Globus pallidus (tissue), 1 donor: ENCODE data around the gene SKOR1.
A peak's percentile ranks its signal among the peaks of the same experiment; 100 is the strongest.

Source experiments
- DNase-seq: peaks from one replicate; pipeline ENCODE4 v3.0.0-alpha.2; 2015; ENCODE audit warnings: low spot score

The SKOR1 gene

DNA sequence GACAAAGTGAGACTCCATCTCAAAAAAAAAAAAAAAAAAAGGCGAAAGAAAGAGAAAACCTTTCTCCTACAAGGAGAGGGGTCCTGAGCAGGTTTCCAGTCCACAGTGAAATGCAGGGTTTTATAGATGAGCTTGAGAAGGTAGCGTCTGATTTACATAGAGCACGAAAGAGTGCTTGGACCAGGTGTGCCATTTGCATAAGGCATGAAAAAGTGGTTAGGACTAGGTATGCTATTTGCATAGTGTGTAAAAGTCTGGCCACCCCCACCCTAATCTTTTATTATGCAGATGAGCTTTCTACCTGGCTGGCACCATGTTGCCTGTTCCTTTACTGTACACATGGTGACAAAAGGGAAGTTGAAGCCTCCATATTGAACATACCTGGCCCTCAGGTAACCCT lies 28.1 kb downstream of the SKOR1 start:
- DNase-seq, result no peak

DNA sequence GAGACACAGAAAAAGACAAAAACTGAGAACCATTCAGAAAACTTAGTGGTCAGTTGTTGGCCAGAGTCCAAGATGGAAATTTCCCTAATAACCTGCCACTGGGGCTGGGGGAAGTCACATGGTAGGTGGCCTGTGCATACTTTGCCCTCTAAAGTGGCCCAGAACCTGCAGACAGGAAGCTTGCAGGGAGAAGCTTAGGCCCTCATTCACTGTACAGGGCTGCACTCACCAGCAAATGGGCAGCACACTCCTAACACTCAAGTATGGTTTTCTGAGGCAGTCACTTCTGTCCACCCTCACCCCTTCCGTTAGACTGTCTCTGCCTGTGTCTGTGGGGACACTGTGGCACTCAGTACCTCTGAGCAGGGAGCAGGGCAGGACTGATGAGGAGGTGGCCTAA lies 29.0 kb downstream of the SKOR1 start:
- DNase-seq, result no peak

DNA sequence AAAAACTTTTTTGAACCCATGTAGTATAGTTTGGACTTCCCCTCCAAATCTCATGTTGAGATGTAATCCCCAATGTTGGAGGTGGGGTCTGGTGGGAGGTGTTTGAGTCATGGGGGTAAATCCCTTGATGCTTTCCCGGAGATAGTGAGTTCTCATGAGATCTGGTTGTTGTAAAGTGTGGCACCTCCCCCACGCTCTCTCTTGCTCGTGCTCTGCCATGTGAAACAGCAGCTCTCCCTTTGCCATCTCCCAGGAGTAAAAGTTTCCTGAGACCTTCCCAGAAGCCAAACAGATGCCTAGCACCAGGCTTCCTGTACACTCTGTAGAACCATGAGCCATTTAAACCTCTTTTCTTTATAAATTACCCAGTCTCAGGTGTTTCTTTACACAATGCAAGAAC lies 30.5 kb downstream of the SKOR1 start:
- no peak for DNase-seq

DNA sequence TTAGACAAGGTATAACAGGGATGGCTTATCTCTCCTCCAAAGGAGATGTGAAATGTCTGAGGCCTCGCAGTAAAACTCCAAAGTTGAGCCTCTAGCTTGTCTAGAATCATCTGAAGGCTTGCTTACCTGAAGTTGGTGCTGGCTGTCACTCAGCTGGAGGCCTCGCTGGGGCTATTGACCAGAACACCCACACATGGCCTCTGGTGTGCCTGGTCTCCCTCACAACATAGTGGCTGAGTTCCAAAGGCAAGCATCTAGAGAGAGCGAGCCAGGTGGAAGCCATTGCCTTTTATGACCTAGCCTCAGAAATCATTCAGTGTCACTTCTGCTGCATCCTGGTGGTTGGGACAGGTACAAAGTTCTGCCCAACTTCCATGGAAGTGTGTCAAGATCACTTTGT lies 31.9 kb downstream of the SKOR1 start:
- DNase-seq, result no peak

DNA sequence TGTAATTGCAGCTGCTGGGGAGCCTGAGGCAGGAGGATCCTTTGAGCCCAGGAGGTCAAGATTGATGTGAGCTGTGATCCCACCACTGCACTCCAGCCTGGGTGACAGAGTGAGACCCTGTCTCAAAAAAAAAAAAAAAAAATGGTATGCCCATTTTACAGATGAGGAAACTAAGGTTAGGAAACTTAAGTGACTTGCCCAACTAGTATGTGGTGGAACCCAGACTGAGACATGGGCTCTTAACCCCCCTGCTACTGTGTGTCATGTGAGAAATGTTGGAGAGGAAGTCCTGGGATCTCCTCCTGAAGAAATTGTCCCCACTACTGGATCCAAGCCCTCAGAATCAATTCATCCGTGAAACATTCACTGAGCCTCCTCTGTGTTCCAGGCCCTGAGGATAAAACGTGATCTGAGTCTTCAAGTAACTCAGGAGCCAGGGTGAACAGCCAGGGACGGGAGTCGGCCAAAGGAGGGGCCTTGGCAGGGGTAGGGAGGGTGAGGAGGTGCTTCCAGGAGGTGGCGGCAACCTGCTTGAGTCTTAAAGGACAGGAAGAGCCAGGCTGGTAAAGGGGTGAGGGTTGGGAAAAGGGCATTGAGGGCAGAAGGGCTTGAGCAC lies 34.1 kb downstream of the SKOR1 start:
- no peak for DNase-seq

DNA sequence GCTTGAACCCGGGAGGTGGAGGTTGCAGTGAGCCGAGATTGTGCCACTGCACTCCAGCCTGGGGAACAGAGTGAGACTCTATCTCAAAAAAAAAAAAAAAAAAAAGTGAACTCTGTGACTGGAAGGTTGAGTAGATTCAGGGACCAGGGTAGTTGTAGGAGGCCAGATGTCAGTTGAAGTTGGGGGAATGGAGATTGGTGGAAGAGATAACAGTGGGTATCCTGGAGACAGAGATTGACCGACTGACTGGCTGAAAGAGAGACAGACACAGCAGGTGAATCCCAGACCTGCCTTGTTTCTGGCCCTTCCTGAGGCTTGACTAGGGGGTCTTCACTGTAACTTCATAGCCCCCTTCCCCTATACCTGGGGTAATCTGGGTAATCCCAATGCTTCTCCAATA lies 36.7 kb downstream of the SKOR1 start:
- no peak for DNase-seq

DNA sequence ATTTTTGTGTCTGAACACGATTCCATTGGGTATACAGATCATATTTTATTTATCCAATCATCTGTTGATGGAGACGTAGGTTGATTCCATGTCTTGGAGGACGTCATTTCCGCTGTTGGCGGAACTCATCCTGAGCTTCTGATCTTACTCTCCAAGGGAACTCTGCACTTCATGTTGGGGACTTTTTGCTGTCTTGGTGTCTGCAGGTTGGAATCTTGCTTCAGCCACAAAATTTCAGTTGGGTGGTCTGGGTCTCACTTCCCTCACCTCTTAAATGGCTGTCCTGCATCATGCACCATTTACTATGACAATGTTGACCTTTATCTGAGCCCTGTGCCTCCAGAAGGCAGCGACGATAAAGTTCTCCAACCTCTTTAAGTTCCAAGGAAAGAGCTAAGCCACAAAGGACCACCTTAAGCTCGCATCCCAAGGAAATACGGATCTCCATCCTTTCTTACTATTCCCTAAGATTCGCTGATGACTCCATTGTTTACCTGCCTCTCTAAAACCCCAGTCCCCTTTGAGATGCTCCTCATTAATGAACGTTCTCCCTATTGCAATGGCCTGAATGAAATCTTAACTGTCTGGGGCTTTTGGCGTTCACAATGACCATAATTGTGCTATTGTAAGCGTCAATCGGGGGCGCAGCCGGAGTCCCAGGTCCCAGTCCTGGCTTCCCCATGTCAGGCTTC lies 37.6 kb downstream of the SKOR1 start:
- DNase-seq, result no peak

DNA sequence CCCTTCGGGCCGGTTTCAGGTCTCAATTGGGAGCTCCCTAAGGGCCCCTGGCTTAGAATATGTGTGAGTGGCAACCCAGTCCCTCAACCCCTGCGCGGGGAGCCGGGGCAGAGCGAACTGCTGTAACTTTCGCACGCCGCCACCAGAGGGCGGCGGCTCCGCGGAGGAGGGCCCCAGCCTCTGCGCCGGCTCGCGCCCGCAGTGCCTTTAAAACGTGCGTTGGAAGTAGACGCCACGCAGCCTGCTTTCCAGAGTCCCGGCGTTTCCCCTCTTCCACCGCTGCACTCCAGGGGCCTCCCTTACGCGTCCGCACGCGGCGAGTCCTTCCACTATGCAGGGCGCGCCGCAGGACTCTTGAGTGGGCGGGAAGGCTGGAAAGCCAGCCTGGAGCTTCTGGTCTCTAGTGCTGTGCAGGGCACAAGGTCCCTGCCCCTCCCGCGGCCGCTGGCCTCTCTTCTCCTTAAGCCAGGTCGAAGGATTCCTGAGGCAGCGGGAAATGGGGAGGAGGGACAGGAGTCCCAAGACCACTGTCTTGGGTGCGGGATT lies 38.2 kb downstream of the SKOR1 start:
- DNase-seq, result peak; percentile 59

DNA sequence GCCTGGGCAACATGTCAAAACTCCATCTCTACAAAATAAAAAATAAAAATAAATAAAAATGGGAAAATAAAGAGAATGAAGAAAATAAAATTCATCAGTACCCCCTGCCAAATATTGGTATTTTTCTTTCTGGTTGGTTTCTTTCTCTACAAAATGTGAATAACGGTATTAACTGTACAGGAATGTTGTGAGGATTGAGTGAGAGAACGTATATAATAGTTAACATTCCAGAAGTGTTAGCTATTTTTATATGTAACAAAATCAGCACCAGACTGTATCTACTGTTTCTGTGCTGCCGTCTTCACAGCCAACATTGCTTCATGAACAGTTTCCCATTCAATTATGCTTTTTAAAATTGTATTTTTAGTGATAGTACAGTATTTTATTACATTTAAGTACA lies 40.0 kb downstream of the SKOR1 start:
- no peak for DNase-seq

DNA sequence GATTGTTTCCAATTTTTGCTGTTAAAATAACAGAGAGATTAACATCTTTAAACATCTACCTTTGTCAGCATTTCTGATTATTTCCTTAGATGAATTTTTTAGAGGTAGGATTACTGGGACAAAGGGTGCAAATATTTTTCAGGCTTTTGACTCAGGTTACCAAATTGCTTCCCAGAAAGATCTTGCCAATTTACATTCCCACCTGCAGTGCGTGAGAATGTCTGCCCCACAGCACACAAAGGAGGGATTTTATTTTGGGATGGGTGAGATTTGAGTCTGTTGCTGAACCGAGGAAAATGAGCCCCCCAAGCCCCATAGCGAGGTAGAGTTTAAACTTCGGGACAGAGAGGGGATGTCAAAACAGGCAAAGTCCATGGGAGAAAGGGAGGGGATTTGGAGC lies 40.5 kb downstream of the SKOR1 start:
- no peak for DNase-seq

DNA sequence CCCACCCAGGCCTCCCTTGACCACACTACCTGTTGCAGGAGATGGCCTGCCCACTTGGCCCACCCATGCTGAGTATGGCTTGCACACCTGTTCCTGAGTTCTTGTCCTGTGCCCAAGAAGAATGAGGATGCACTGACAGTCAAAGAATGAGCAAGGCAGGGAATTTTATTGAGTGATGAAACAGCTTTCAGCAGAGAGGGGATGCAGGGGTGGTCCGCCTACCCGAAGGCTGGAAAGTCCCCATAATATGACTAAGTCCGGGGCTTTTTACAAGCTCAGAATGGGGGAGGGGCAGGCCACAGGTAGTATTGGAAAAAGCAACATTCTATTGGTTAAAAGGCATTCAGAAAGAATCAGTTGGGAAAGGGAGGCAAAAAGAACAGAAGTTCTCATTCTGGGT lies 44.4 kb downstream of the SKOR1 start:
- DNase-seq, result no peak

DNA sequence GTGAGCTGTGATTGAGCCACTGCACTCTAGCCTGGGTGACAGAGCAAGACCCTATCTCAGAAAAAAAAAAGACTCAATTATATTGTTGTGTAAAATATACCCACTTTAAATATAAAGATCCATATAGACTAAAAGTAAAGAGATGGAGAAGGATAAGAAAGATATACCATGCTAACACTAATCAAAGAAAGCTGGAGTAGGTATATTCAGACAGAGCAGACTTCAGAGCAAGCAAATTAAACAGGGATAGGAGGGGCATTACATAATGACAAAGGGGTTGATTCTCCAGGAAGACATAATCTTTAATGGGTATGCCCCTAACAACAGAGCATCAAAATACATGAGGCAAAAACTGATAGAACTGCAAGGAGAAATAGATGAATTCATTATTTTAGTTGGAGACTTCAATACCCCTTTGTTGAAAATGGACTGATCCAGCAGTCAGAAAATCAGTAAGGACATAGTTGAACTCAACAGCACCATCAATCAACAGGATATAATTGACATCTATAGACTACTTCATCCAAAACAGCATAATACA lies 45.6 kb downstream of the SKOR1 start:
- no peak for DNase-seq

DNA sequence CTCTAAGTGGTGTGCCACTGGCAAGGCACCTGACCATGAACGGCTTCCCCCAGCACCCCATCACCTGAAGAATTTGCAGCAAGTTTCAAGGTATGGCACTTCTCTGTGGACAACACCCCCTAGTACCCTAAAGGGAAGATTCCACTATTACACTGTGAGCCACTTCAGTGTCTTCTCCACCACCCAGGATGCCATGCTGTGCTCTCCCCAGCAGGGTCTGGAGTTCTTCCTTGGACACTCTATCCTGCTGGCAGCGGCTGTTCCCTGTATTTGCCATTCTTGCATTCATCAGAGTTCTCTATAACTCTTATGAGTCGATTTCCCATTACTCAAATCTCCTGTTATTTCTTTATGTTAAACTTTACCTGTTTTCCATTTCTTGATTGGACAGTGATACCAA lies 48.5 kb downstream of the SKOR1 start:
- no peak for DNase-seq

DNA sequence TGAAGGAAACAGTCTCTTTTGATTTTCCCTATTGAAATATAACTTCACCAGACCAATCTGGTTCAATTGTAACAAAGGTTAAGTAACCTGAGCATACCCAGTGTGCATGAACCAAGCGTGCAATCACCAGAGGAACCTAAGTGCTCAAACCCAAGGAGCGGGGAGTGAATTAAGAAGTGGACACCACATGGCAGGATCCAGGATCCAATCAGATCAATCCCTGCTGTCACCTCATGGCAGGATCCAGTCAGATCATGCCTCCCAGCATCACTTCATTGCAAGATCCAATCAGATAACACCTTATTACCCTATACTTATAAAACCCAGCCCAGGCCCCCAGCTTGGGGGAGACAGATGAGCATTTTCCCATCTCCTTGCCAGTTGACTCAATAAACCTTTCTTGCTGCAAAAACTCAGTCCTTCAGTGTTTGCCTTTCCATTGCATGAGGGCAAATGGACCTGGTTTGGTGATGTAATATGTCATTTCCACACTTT lies 53.5 kb downstream of the SKOR1 start:
- no peak for DNase-seq

DNA sequence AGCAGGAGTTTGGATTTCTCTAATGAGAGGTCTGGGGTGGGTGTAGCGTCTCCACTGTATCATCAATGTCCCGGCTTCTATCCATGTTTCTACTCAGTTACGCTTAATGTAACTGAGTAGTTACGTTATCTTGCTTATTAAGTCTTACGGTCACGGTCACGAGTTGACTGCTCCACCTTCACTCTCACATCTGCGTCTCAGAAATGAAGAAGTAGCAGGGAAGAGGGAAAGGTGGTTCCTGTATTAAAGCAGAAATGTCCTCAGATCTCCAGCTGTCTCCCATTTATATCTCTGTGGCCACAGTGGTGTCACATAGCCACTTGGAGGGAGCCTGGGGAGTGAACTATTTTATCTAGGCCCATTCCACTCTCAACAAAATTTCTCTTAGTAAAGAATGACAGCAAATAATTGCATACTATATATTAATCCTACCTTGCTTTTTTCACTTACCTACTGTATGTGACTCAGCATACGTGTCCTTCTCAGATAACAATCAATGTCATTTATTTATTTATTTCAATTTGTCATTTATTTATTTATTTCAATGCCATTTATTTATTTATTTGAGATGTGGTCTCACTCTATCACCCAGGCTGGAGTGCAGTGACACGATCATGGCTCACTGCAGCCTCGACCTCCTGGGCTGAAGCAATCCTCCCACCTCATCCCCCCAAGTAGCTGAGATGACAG lies 54.3 kb downstream of the SKOR1 start:
- DNase-seq, result no peak

DNA sequence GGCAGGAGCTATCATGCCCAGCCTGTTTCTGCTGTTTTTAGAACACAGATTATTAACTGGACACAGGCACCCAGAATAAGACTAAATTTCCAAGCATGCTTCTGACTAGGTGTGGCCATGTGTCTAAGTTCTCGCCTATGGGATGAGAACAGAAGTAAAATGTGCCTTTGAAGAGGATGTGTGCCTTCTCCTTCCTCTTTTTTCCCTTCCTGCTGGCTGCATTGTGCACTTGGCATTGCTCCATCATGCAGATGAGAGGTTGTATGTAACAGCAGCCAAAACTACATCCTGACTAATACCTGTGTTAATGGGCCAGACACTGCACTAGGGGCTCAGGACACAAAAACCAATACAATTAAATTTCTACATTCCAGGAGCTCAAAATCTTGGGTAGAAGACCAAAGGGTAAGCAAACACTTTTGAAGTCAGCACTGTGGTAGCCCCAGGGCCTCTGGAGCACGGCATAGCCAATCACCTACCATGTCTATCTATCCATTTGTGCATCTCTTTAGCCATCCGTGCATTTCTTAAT lies 55.4 kb downstream of the SKOR1 start:
- DNase-seq, result peak; percentile 31

DNA sequence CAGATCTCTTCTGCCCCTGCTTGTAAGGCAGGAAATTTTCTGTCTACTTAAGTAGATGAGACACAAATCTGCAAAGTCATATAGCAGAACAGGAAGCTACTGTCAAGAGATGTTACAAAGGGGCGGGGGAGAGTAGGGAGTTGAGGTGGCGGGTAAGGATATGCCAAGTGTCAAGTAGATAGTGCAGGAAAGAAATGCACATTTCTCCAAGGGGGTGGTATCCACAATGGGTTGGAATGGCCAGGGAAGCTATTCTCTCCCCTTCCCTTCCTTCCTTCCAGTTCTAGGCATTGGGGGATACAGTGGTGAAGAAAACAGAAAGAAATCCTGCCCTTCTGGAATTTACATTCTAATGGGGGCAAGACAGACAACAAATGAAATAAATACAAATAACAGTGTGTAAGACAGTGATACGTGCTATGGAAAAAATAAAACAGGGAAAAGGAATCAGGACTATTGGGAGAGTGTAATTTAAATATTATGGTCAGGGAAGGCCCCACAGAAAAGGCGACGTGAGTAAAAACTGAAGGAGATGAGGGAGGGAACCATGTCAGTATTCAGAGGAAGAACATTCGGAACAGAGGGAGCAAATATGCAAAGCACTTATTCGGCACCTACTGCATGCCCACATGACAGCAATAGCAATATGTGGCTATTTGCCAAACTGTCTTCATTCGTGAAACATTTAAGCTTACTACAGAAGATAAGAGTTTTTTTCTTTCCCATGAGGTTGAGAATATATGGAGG lies 57.4 kb downstream of the SKOR1 start:
- DNase-seq, result peak; percentile 29

DNA sequence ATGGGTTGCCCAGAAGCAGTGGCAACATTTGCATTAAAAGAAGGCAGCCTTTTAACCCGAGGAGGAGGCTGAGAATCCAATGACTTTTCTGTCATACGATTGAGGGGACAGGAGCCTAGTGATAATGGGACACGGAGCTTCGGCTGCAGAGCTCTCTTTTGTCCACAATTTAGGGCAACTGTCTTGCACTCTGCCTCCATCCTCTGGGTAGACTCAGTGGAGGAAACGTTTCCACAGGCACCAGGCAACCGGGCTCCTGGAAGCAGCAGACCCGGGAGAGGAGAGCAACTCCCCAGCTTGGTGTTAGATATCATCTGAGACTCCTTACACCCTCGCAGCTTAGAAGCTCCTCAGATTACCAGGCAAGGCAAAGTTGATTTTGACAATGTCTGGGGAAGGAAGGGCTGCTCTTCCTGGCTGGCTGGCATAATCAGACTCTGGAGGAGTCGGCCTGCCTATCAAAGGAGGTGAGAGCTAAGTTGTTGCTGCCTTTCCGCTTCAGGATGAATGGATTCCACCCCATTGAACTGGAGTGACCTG lies 58.0 kb downstream of the SKOR1 start:
- DNase-seq, result no peak

DNA sequence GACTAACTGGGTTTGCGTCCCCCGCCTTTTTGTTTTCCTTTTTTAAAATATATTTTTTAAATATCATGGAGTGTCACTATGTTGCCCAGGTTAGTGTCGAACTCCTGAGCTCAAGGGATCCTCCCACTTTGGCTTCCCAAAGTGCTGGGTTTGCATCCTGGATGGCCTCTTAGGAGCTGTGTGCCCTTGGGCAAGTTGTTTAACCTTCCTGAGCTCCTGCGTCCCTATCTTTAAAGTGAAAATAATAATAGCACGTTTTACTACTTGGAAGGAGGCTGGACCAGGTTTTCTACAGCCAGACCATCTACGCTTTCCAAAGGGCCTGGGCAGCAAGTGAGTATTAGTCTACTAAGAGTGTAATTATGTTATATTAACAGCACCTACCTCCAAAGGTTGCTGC lies 58.7 kb downstream of the SKOR1 start:
- DNase-seq, result no peak
